HepG2 (cell line): ENCODE data around the gene MAPK14. TPM values are rescaled to one million over a fixed set of nuclear protein-coding genes. Genes with fewer than 3 reads are reported as not detected.

Experiments
- ATAC-seq: fragments of 200-7000 bp; cut with Tn5 transposase; 3 replicates; pipeline ENCODE4 v1.9.1; 2020; ENCODE audit warnings: mild to moderate bottlenecking, moderate library complexity
- BruUV-seq: library from RNA; stranded (reverse); fragments of 400-500 nt; replicated peaks from 2 replicates; lab custom pipeline; 2021; lab: Mats Ljungman, UMichigan
- CTCF ChIA-PET: fragments of 300-600 bp; formaldehyde crosslinking; extraction: SDS; loops from one replicate; lab custom pipeline; 2021; ENCODE audit warnings: low total read pairs, inconsistent platforms, low intra/inter-chr PET ratio; lab: Yijun Ruan, JAX
- POLR2A ChIA-PET: fragments of 350-600 bp; sonication (Branson Sonifier 250); formaldehyde crosslinking; loops from one replicate; lab custom pipeline; 2020; ENCODE audit warnings: antibody characterized with exemption, inconsistent platforms; lab: Yijun Ruan, JAX
- DNase-seq: peaks from one replicate; pipeline ENCODE4 v3.0.0-alpha.2; 2015; ENCODE audit warnings: low spot score
- FAIRE-seq: peaks from 3 replicates; lab custom pipeline; 2011; peaks lifted over from hg19 to GRCh38; lab: Jason Lieb, UNC
- H2AFZ ChIP-seq: one replicate; pipeline ENCODE4 v1.6.1; 2011; ENCODE audit warnings: low read length, inconsistent platforms
- H3K27ac ChIP-seq: fragments of 300-600 bp; 3 replicates; pipeline ENCODE4 v1.8.0; 2011; ENCODE audit warnings: mixed run types, mild to moderate bottlenecking, mixed read lengths, low read length, inconsistent platforms; ENCODE audit not compliant: insufficient read depth; ENCODE audit errors: extremely low read length
- H3K27me3 ChIP-seq, 2 experiments: fragments of 200-600 bp in 1 of 2; 2 replicates in 1 of 2; 3 replicates in 1 of 2; pipeline versions ENCODE4 v1.6.0 to v1.8.0; 2011; ENCODE audit warnings: low read length in 2 of 2, mild to moderate bottlenecking in 2 of 2, moderate library complexity in 2 of 2, inconsistent platforms in 1 of 2; ENCODE audit not compliant: insufficient read depth in 2 of 2, control insufficient read depth in 1 of 2
- H3K36me3 ChIP-seq, 2 experiments: fragments of 200-600 bp in 1 of 2; replicated peaks in 1 of 2; 2 replicates in 1 of 2; 3 replicates in 1 of 2; pipeline versions ENCODE4 v1.5.1 to v1.8.0; 2011; ENCODE audit warnings: low read length in 2 of 2, inconsistent platforms in 1 of 2; ENCODE audit not compliant: insufficient read depth in 2 of 2, control insufficient read depth in 1 of 2
- H3K4me1 ChIP-seq: 2 replicates; pipeline ENCODE4 v1.5.1; 2012; ENCODE audit warnings: low read length, inconsistent platforms; ENCODE audit not compliant: insufficient read depth
- H3K4me2 ChIP-seq: 2 replicates; pipeline ENCODE4 v1.6.0; 2011; ENCODE audit warnings: low read depth, low read length, inconsistent platforms
- H3K4me3 ChIP-seq, 3 experiments: fragments of 200-600 bp in 1 of 3; sonication (generic), shearing (Covaris generic) in 1 of 3; replicated peaks in 1 of 3; 2 replicates each; pipeline ENCODE4 v1.5.1; 2011 to 2016; ENCODE audit warnings: low read length in 3 of 3, inconsistent platforms in 2 of 3, low read depth in 2 of 3, mild to moderate bottlenecking in 2 of 3, control low read depth in 1 of 3, mixed read lengths in 1 of 3; ENCODE audit not compliant: insufficient read depth in 1 of 3
- H3K79me2 ChIP-seq: one replicate; pipeline ENCODE4 v1.6.1; 2011; ENCODE audit warnings: low read length, inconsistent platforms; ENCODE audit not compliant: insufficient read depth
- H3K9ac ChIP-seq: 2 replicates; pipeline ENCODE4 v1.6.0; 2011; ENCODE audit warnings: mild to moderate bottlenecking, low read depth, low read length, inconsistent platforms; ENCODE audit not compliant: insufficient read depth
- H3K9me3 ChIP-seq: 2 replicates; pipeline ENCODE4 v1.5.1; 2012; ENCODE audit warnings: mild to moderate bottlenecking, low read length
- H4K20me1 ChIP-seq: 2 replicates; pipeline ENCODE4 v1.6.0; 2011; ENCODE audit warnings: inconsistent platforms, mild to moderate bottlenecking, low read length, moderate library complexity; ENCODE audit not compliant: insufficient read depth
- ADNP ChIP-seq: sonication (generic); formaldehyde crosslinking; IDR thresholded peaks from 2 replicates; pipeline ENCODE4 v1.4.0; 2020; ENCODE audit warnings: missing genetic modification reagents
- ATF1 ChIP-seq: IDR thresholded peaks from 2 replicates; pipeline ENCODE4 v1.6.1; 2016; ENCODE audit warnings: mild to moderate bottlenecking, control low read depth
- HNRNPH1 ChIP-seq: fragments of 200-400 bp; formaldehyde crosslinking; optimal IDR thresholded peaks from 2 replicates; pipeline ENCODE3; 2017; ENCODE audit warnings: mild to moderate bottlenecking, low read depth, low read length
- KDM1A ChIP-seq: IDR thresholded peaks from 2 replicates; pipeline ENCODE4 v1.6.1; 2016; ENCODE audit warnings: missing compliant biosample characterization
- RCOR2 ChIP-seq: IDR thresholded peaks from 2 replicates; pipeline ENCODE4 v1.6.1; 2016; ENCODE audit warnings: missing biosample characterization, missing genetic modification reagents
- ZMYM3 ChIP-seq: sonication (generic); formaldehyde crosslinking; IDR thresholded peaks from 2 replicates; pipeline ENCODE4 v1.5.1; 2020; ENCODE audit warnings: mild to moderate bottlenecking, missing genetic modification reagents
- ZSCAN12 ChIP-seq: sonication (generic); formaldehyde crosslinking; IDR thresholded peaks from 2 replicates; pipeline ENCODE4 v1.9.0; 2021; ENCODE audit warnings: mild to moderate bottlenecking, missing genetic modification reagents
- WGBS: methylation state at CpG from one replicate; pipeline ENCODE4 v1.1.6; 2017; ENCODE audit warnings: low lambda C conversion rate; 5-methylcytosine and 5-hydroxymethylcytosine counted together
- in situ Hi-C: cut with HindIII; loops from 2 replicates; pipeline ENCODE4 v1.10.0; 2017; ENCODE audit warnings: low pct_unique_long_range_greater_than_20kb; ENCODE audit not compliant: extremely low pct_ligation_motif_present
- intact Hi-C: fragments of 100-400 bp; cut with micrococcal nuclease; formaldehyde crosslinking; loops from one replicate; pipeline ENCODE4 v1.10.0; 2022; ENCODE audit not compliant: unreplicated experiment
- polyA plus RNA-seq, 8 experiments: library from polyadenylated mRNA; depleted of rRNA in 3 of 8; stranded (reverse) in 7 of 8; unstranded in 1 of 8; fragments of >200 nt; fragmentation: Illumina TruSeq in 4 of 8; extraction: Trizol in 4 of 8; gene quantifications; 2 replicates each; pipeline versions ENCODE4 v1.2.1 to v1.2.3, GENCODE V29; 2011 to 2016; ENCODE audit warnings: low read depth in 4 of 8, missing spikeins in 1 of 8, mixed read lengths in 1 of 8; ENCODE audit not compliant: insufficient read depth in 1 of 8
- total RNA-seq, 5 experiments: library from RNA; depleted of rRNA; stranded (reverse); fragments of >200 nt; fragmentation: Illumina TruSeq; extraction: Trizol; gene quantifications; 2 replicates each; pipeline ENCODE4 v1.2.3, GENCODE V29; 2016; ENCODE audit warnings: low read depth in 1 of 5
- TF ChIP-seq, protein P1 (sequence below): sonication (generic); formaldehyde crosslinking; IDR thresholded peaks from 2 replicates; pipeline ENCODE4 v1.8.0; 2022; ENCODE audit warnings: missing genetic modification reagents, mild to moderate bottlenecking, moderate library complexity, borderline replicate concordance

The MAPK14 gene
- total and polyA plus RNA-seq, 2 of the 13 experiments (the other 11 are each of a cell fraction or from before 2014, with no cell fraction given) = 66.3 to 67.3 TPM

- no peak overlapping the region for H2AFZ ChIP-seq
- DNase-seq = no peak
- ChIA-PET POLR2A (interaction anchor here (1.3 to 1.4 kb wide), 3 partner anchors 28 to 39 kb away, joined by 3 to 10 read pairs (median 9); partner anchors contain the start of gene MAPK14), CTCF (no interaction called here)
- FAIRE-seq = no peak
- ATAC-seq = no peak
- H3K9ac ChIP-seq = no peak overlapping the region
- TF ChIP-seq ATF1 = 0 out of 2 replicates have a peak, but pooled peaks have one; percentile 3
- TF ChIP-seq ZSCAN12 = no peak
- no peak overlapping the region for H3K4me3 ChIP-seq
- WGBS = 87% methylated on average over 3 of the region's 3 CpGs
- H3K4me2 ChIP-seq = peak overlapping the region; percentile 13; the same call in 1 of the 2 replicates
- H3K79me2 ChIP-seq = peaks cover 83% of the 10 kb centered on the region
- peaks cover 0 to 2% of the 10 kb centered on the region in 2 experiments; a peak in 3 of 5 replicates for H3K36me3 ChIP-seq
- no peaks in the 10 kb centered on the region for H3K9me3 ChIP-seq
- H3K27ac ChIP-seq = peak overlapping the region; percentile 91
- no peaks in the 10 kb centered on the region for H3K27me3 ChIP-seq
- peaks cover 5% of the 10 kb centered on the region; the same call in 1 of the 2 replicates for H4K20me1 ChIP-seq
- intact Hi-C loops = loop anchor here (1.0 kb wide), 1 partner anchor 8 kb away; no protein-coding TSS in a partner anchor
- BruUV-seq = no TSS peak
- peaks cover 71% of the 10 kb centered on the region for H3K4me1 ChIP-seq
- in situ Hi-C loops = no loop called here
Observed at GRCh38 chr6:36067374-36068011, 39.9 kb downstream of the MAPK14 start.

GRCh38 chr6:36068012-36068392 is 40.4 kb downstream of the MAPK14 start:
- Histone ChIP-seq H3K9ac (no peak overlapping the region), H3K9me3 (no peaks in the 10 kb centered on the region), H3K4me1 (peaks cover 66% of the 10 kb centered on the region), H3K36me3 (peaks cover 0 to 7% of the 10 kb centered on the region in 2 experiments; a peak in 2 of 5 replicates), H2AFZ (no peak overlapping the region), H3K4me2 (0 out of 2 replicates have a peak overlapping the region, but pooled peaks have one; percentile 13), H3K27ac (peak overlapping the region; percentile 91), H3K79me2 (peaks cover 79% of the 10 kb centered on the region), H4K20me1 (peaks cover 5% of the 10 kb centered on the region; the same call in 1 of the 2 replicates), H3K27me3 (no peaks in the 10 kb centered on the region), H3K4me3 (no peak overlapping the region)
- FAIRE-seq (no peak), ATAC-seq (no peak), DNase-seq (no peak)
- BruUV-seq = no TSS peak
- ChIA-PET CTCF (no interaction called here), POLR2A (interaction anchor here (1.3 to 1.4 kb wide), 2 partner anchors 28 to 39 kb away, joined by 3 read pairs; no protein-coding TSS in a partner anchor)
- TF ChIP-seq ZMYM3 (CRISPR knock-in tag) = peak; percentile 94
- TF ChIP-seq KDM1A (CRISPR knock-in tag) = peak; percentile 72; the same call in 1 of the 2 replicates
- peak; percentile 74; the same call in 1 of the 2 replicates for TF ChIP-seq RCOR2
- 0 out of 2 replicates have a peak, but pooled peaks have one; percentile 48 for TF ChIP-seq ADNP
- TF ChIP-seq, protein P1, sequence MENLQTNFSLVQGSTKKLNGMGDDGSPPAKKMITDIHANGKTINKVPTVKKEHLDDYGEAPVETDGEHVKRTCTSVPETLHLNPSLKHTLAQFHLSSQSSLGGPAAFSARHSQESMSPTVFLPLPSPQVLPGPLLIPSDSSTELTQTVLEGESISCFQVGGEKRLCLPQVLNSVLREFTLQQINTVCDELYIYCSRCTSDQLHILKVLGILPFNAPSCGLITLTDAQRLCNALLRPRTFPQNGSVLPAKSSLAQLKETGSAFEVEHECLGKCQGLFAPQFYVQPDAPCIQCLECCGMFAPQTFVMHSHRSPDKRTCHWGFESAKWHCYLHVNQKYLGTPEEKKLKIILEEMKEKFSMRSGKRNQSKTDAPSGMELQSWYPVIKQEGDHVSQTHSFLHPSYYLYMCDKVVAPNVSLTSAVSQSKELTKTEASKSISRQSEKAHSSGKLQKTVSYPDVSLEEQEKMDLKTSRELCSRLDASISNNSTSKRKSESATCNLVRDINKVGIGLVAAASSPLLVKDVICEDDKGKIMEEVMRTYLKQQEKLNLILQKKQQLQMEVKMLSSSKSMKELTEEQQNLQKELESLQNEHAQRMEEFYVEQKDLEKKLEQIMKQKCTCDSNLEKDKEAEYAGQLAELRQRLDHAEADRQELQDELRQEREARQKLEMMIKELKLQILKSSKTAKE = no peak
- no peak for TF ChIP-seq HNRNPH1
- in situ Hi-C loops = no loop called here
- intact Hi-C loops = no loop called here
